IMR-90 (cell line): ENCODE measurements around the gene KAT2B. TPM values are rescaled to one million over a fixed set of nuclear protein-coding genes. Genes with fewer than 3 reads are reported as not detected.
A peak's percentile ranks its signal among the peaks of the same experiment; 100 is the strongest.

Source experiments
- ATAC-seq: fragments of 200-7000 bp; cut with Tn5 transposase; 2 replicates; pipeline ENCODE4 v1.9.1; 2020; ENCODE audit warnings: low read depth, mild to moderate bottlenecking, moderate library complexity
- BruUV-seq: library from RNA; stranded (reverse); fragments of 400-500 nt; replicated peaks from 2 replicates; lab custom pipeline; 2021; lab: Mats Ljungman, UMichigan
- CTCF ChIA-PET: fragments of 300-600 bp; formaldehyde crosslinking; extraction: SDS; loops from one replicate; lab custom pipeline; 2021; ENCODE audit warnings: antibody characterized with exemption; lab: Yijun Ruan, JAX
- POLR2A ChIA-PET: fragments of 300-600 bp; sonication (Branson Sonifier 250); formaldehyde crosslinking; loops from one replicate; lab custom pipeline; 2022; ENCODE audit warnings: antibody characterized with exemption; ENCODE audit not compliant: unreplicated experiment; lab: Charles Lee
- DNase-seq: peaks from one replicate; pipeline ENCODE4 v3.0.0; 2013
- H2AFZ ChIP-seq: replicated peaks from 2 replicates; pipeline ENCODE3; 2013; ENCODE audit warnings: low read length, mild to moderate bottlenecking; ENCODE audit not compliant: poor library complexity
- H2AK5ac ChIP-seq: 2 replicates; pipeline ENCODE4 v1.6.1; 2013; ENCODE audit warnings: low read depth, low read length, inconsistent platforms
- H2AK9ac ChIP-seq: replicated peaks from 2 replicates; pipeline ENCODE3; 2013; ENCODE audit warnings: mild to moderate bottlenecking, low read depth, low read length, moderate library complexity; ENCODE audit not compliant: poor library complexity
- H2BK120ac ChIP-seq: 2 replicates; pipeline ENCODE4 v1.6.1; 2013; ENCODE audit warnings: low read depth, low read length, inconsistent platforms
- H2BK15ac ChIP-seq: 3 replicates; pipeline ENCODE4 v1.6.1; 2013; ENCODE audit warnings: low read depth, low read length, inconsistent platforms
- H2BK20ac ChIP-seq: 2 replicates; pipeline ENCODE4 v1.6.1; 2013; ENCODE audit warnings: low read depth, mild to moderate bottlenecking, inconsistent platforms, low read length, moderate library complexity
- H2BK5ac ChIP-seq: 2 replicates; pipeline ENCODE4 v1.6.1; 2013; ENCODE audit warnings: mild to moderate bottlenecking, low read depth, low read length, inconsistent platforms; ENCODE audit not compliant: poor library complexity, severe bottlenecking
- H3K14ac ChIP-seq: replicated peaks from 2 replicates; pipeline ENCODE4 v1.6.1; 2013; ENCODE audit warnings: low read depth, low read length, inconsistent platforms
- H3K18ac ChIP-seq: 2 replicates; pipeline ENCODE4 v1.6.1; 2013; ENCODE audit warnings: low read depth, low read length, control low read depth
- H3K23ac ChIP-seq: 2 replicates; pipeline ENCODE4 v1.6.1; 2013; ENCODE audit warnings: low read depth, low read length, inconsistent platforms
- H3K27ac ChIP-seq: 2 replicates; pipeline ENCODE4 v1.5.1; 2013; ENCODE audit warnings: mild to moderate bottlenecking, control low read depth, low read length; ENCODE audit not compliant: insufficient read depth
- H3K27me3 ChIP-seq: 2 replicates; pipeline ENCODE4 v1.6.1; 2013; ENCODE audit warnings: low read length; ENCODE audit not compliant: control insufficient read depth, insufficient read depth
- H3K36me3 ChIP-seq: 2 replicates; pipeline ENCODE4 v1.6.1; 2013; ENCODE audit warnings: low read length, mixed read lengths; ENCODE audit not compliant: control insufficient read depth, insufficient read depth
- H3K4ac ChIP-seq: 2 replicates; pipeline ENCODE4 v1.6.1; 2013; ENCODE audit warnings: low read depth, low read length, inconsistent platforms
- H3K4me1 ChIP-seq: 2 replicates; pipeline ENCODE4 v1.6.1; 2013; ENCODE audit warnings: low read length, mixed read lengths; ENCODE audit not compliant: control insufficient read depth, insufficient read depth
- H3K4me2 ChIP-seq: 2 replicates; pipeline ENCODE4 v1.6.1; 2013; ENCODE audit warnings: low read depth, mild to moderate bottlenecking, control low read depth, low read length, moderate library complexity
- H3K4me3 ChIP-seq: 2 replicates; pipeline ENCODE4 v1.5.1; 2013; ENCODE audit warnings: low read depth, mild to moderate bottlenecking, control low read depth, low read length, moderate library complexity; ENCODE audit not compliant: insufficient read depth
- H3K56ac ChIP-seq: 2 replicates; pipeline ENCODE4 v1.6.1; 2013; ENCODE audit warnings: low read length, inconsistent platforms; ENCODE audit not compliant: insufficient read depth; ENCODE audit errors: extremely low read depth
- H3K79me1 ChIP-seq, 2 experiments: 2 replicates each; pipeline ENCODE4 v1.6.1; 2013; ENCODE audit warnings: low read length in 2 of 2, inconsistent platforms in 1 of 2, low read depth in 1 of 2
- H3K9ac ChIP-seq: 2 replicates; pipeline ENCODE4 v1.6.1; 2013; ENCODE audit warnings: low read depth, low read length, control low read depth
- H3K9me1 ChIP-seq: 2 replicates; pipeline ENCODE4 v1.6.1; 2013; ENCODE audit warnings: low read length, inconsistent platforms; ENCODE audit not compliant: insufficient read depth
- H3K9me3 ChIP-seq: 2 replicates; pipeline ENCODE4 v1.6.1; 2013; ENCODE audit warnings: low read length; ENCODE audit not compliant: control insufficient read depth, insufficient read depth
- H4K20me1 ChIP-seq: 2 replicates; pipeline ENCODE4 v1.6.1; 2013; ENCODE audit warnings: low read length, inconsistent platforms; ENCODE audit not compliant: insufficient read depth
- H4K5ac ChIP-seq: 2 replicates; pipeline ENCODE4 v1.6.1; 2013; ENCODE audit warnings: mild to moderate bottlenecking, low read depth, low read length, control low read depth
- H4K8ac ChIP-seq, 2 experiments: 2 replicates each; pipeline ENCODE4 v1.6.1; 2013; ENCODE audit warnings: low read depth in 2 of 2, low read length in 2 of 2, control low read depth in 1 of 2, inconsistent platforms in 1 of 2
- H4K91ac ChIP-seq: 2 replicates; pipeline ENCODE4 v1.6.1; 2013; ENCODE audit warnings: low read depth, low read length, inconsistent platforms; ENCODE audit not compliant: insufficient read depth
- BHLHE40 ChIP-seq: fragments of 150-350 bp; IDR thresholded peaks from 2 replicates; pipeline ENCODE4 v1.6.1; 2016; ENCODE audit warnings: mild to moderate bottlenecking, low read depth, low read length
- CEBPB ChIP-seq: IDR thresholded peaks from 2 replicates; pipeline ENCODE4 v1.6.1; 2012; ENCODE audit warnings: low read depth, low read length, improper control_type of control experiment
- CHD1 ChIP-seq: IDR thresholded peaks from 2 replicates; pipeline ENCODE4 v1.6.1; 2012; ENCODE audit warnings: low read depth, low read length, improper control_type of control experiment
- CTCF ChIP-seq: conservative IDR thresholded peaks from 2 replicates; pipeline ENCODE4 v1.5.1; 2012; ENCODE audit warnings: mild to moderate bottlenecking, low read depth, low read length, improper control_type of control experiment
- ELK1 ChIP-seq: fragments of 150-350 bp; IDR thresholded peaks from 2 replicates; pipeline ENCODE4 v1.6.1; 2016; ENCODE audit warnings: low read depth, mild to moderate bottlenecking, low read length, moderate library complexity, borderline replicate concordance
- FOS ChIP-seq: fragments of 150-350 bp; IDR thresholded peaks from 2 replicates; pipeline ENCODE4 v1.6.1; 2016; ENCODE audit warnings: low read depth, low read length
- MAFK ChIP-seq: IDR thresholded peaks from 2 replicates; pipeline ENCODE4 v1.6.1; 2012; ENCODE audit warnings: low read depth, low read length, improper control_type of control experiment
- MAZ ChIP-seq: IDR thresholded peaks from 2 replicates; pipeline ENCODE4 v1.6.1; 2012; ENCODE audit warnings: low read depth, mild to moderate bottlenecking, low read length, improper control_type of control experiment, moderate library complexity, borderline replicate concordance
- MXI1 ChIP-seq: IDR thresholded peaks from 2 replicates; pipeline ENCODE4 v1.6.1; 2012; ENCODE audit warnings: low read depth, mild to moderate bottlenecking, low read length, moderate library complexity, borderline replicate concordance
- POLR2A ChIP-seq: IDR thresholded peaks from 2 replicates; pipeline ENCODE4 v1.6.1; 2012; ENCODE audit warnings: mild to moderate bottlenecking, low read depth, low read length
- RAD21 ChIP-seq: IDR thresholded peaks from 2 replicates; pipeline ENCODE4 v1.6.1; 2012; ENCODE audit warnings: low read length, improper control_type of control experiment
- RCOR1 ChIP-seq: IDR thresholded peaks from 2 replicates; pipeline ENCODE4 v1.6.1; 2012; ENCODE audit warnings: mild to moderate bottlenecking, low read length, improper control_type of control experiment; ENCODE audit not compliant: insufficient replicate concordance
- RFX5 ChIP-seq: IDR thresholded peaks from 2 replicates; pipeline ENCODE4 v1.8.0; 2012; ENCODE audit warnings: low read depth, mild to moderate bottlenecking, low read length, moderate library complexity
- SMC3 ChIP-seq: fragments of 150-350 bp; IDR thresholded peaks from 2 replicates; pipeline ENCODE4 v1.6.1; 2016; ENCODE audit warnings: low read depth, mild to moderate bottlenecking, antibody characterized with exemption, low read length, moderate library complexity
- USF2 ChIP-seq: fragments of 150-350 bp; IDR thresholded peaks from 2 replicates; pipeline ENCODE4 v1.6.1; 2017; ENCODE audit warnings: mild to moderate bottlenecking, antibody characterized with exemption, low read length, low read depth
- WGBS, 2 experiments: methylation state at CpG; one replicate each; pipeline versions ENCODE4 v1.1.5 to v1.1.7; 2013; ENCODE audit warnings: missing lambda C conversion rate in 2 of 2; ENCODE audit not compliant: insufficient read length in 1 of 2; ENCODE audit errors: extremely low coverage in 2 of 2; 5-methylcytosine and 5-hydroxymethylcytosine counted together
- dilution Hi-C: fragments of 300-500 bp; cut with HindIII; formaldehyde crosslinking; loops from one replicate; pipeline ENCODE4 v1.14.3; 2018; ENCODE audit warnings: low sequenced_read_pairs; ENCODE audit not compliant: unreplicated experiment
- in situ Hi-C: fragments of 300-500 bp; cut with MboI; formaldehyde crosslinking; loops from 3 replicates; pipeline ENCODE4 v1.14.3; 2019; ENCODE audit warnings: low sequenced_read_pairs, inconsistent platforms, mixed read lengths
- intact Hi-C: fragments of 100-400 bp; cut with micrococcal nuclease; formaldehyde crosslinking; loops from 2 replicates; pipeline ENCODE4 v1.10.0; 2022
- polyA plus RNA-seq, 3 experiments: library from polyadenylated mRNA; depleted of rRNA; stranded (reverse); fragments of >200 nt; gene quantifications; 2 replicates each; pipeline ENCODE4 v1.2.3, GENCODE V29; 2012; ENCODE audit warnings: low replicate concordance in 1 of 3
- total RNA-seq: library from RNA; depleted of rRNA; stranded (reverse); fragments of >200 nt; gene quantifications from 2 replicates; pipeline ENCODE4 v1.2.3, GENCODE V29; 2012

Gene KAT2B
- total and polyA plus RNA-seq, 2 of the 4 experiments (the other 2 are of a cell fraction) = 2.0 to 2.2 TPM

GRCh38 chr3:20039466-20039764 lies 831 bp upstream of the KAT2B start:
- peaks cover 3% of the 10 kb centered on the region for H4K20me1 ChIP-seq
- TF ChIP-seq CTCF (no peak), SMC3 (no peak), CEBPB (no peak), CHD1 (no peak), BHLHE40 (no peak), POLR2A (no peak), ELK1 (no peak), MXI1 (no peak), FOS (no peak), MAZ (no peak), MAFK (no peak), RAD21 (no peak), RFX5 (no peak), RCOR1 (no peak), USF2 (no peak)
- H3K9ac ChIP-seq = no peak overlapping the region
- DNase-seq (no peak), ATAC-seq (no peak)
- H2AFZ ChIP-seq = peak overlapping the region; percentile 94
- H3K4me1 ChIP-seq = no peaks in the 10 kb centered on the region; the same call in 1 of the 2 replicates
- no peaks in the 10 kb centered on the region for H3K27me3 ChIP-seq
- H2BK20ac ChIP-seq = no peak overlapping the region
- H2BK5ac ChIP-seq = no peak overlapping the region
- no peaks in the 10 kb centered on the region for H3K9me3 ChIP-seq
- no peak overlapping the region for H3K14ac ChIP-seq
- peak overlapping the region; percentile 90 for H3K4me3 ChIP-seq
- H4K5ac ChIP-seq = no peak overlapping the region
- H3K9me1 ChIP-seq = no peaks in the 10 kb centered on the region
- H3K23ac ChIP-seq = no peak overlapping the region
- no TSS peak for BruUV-seq
- in situ Hi-C loops = no loop called here
- no peak overlapping the region for H3K56ac ChIP-seq
- no peak overlapping the region for H4K91ac ChIP-seq
- H3K27ac ChIP-seq = no peak overlapping the region
- ChIA-PET CTCF (no interaction called here), POLR2A (no interaction called here)
- no CpG with 5 or more reads among the region's 4 CpGs for WGBS, 2 experiments
- H4K8ac ChIP-seq = no peak overlapping the region
- H2BK15ac ChIP-seq = no peak overlapping the region
- no peak overlapping the region for H3K4ac ChIP-seq
- H2AK5ac ChIP-seq = no peak overlapping the region
- H3K79me1 ChIP-seq = peaks cover 0 to 4% of the 10 kb centered on the region in 2 experiments; a peak in 2 of 4 replicates
- no peaks in the 10 kb centered on the region for H3K36me3 ChIP-seq
- H2BK120ac ChIP-seq = no peak overlapping the region
- intact Hi-C loops = loop anchor here (5.0 to 10.0 kb wide), 2 partner anchors 72 to 305 kb away; no protein-coding TSS in a partner anchor
- dilution Hi-C loops = no loop called here
- no peak overlapping the region for H3K18ac ChIP-seq
- H2AK9ac ChIP-seq = no peak overlapping the region
- H3K4me2 ChIP-seq = peak overlapping the region; percentile 83
